Suprapubic skin (tissue), 4 donors: ENCODE data around the gene PKM.

Source experiments
- CTCF ChIP-seq, 2 donors: fragments of 200-600 bp in 1 of 2; fragments of 450-650 bp in 1 of 2; sonication (generic) in 1 of 2; IDR thresholded peaks; one replicate each; pipeline ENCODE4 v1.5.1; 2016 to 2019; ENCODE audit warnings: antibody characterized with exemption in 2 of 2, mild to moderate bottlenecking in 1 of 2, moderate library complexity in 1 of 2
- POLR2A ChIP-seq, 2 donors: fragments of 450-650 bp; IDR thresholded peaks; one replicate each; pipeline ENCODE4 v1.6.1; 2017; ENCODE audit warnings: antibody characterized with exemption in 2 of 2, mild to moderate bottlenecking in 2 of 2, moderate library complexity in 2 of 2
- POLR2AphosphoS5 ChIP-seq, 3 donors: sonication (generic); formaldehyde crosslinking; IDR thresholded peaks; one replicate each; pipeline ENCODE4 v1.6.1; 2017; ENCODE audit warnings: antibody characterized with exemption in 3 of 3

GRCh38 chr15:72197041-72197459 is 33.9 kb downstream of the PKM start:
- no peak for TF ChIP-seq CTCF (IDR thresholded peaks at IDR 0.05)
- TF ChIP-seq POLR2AphosphoS5 (IDR thresholded peaks at IDR 0.05) = no peak
- no peak for TF ChIP-seq POLR2A (IDR thresholded peaks at IDR 0.05)
